Activated CD8-positive, alpha-beta memory T cell treated with anti-CD3 and anti-CD28 coated beads for 36 hours (primary cell): ENCODE measurements around the gene CENPN. TPM values are rescaled to one million over a fixed set of nuclear protein-coding genes. Genes with fewer than 3 reads are reported as not detected.

Source experiments
- CTCF ChIA-PET: fragments of 350-600 bp; sonication (Branson Sonifier 250); formaldehyde crosslinking; loops from one replicate; lab custom pipeline; 2021; ENCODE audit warnings: antibody characterized with exemption; lab: Charles Lee
- POLR2A ChIA-PET: fragments of 350-600 bp; sonication (Branson Sonifier 250); formaldehyde crosslinking; loops from one replicate; lab custom pipeline; 2021; ENCODE audit warnings: antibody characterized with exemption; lab: Charles Lee
- total RNA-seq, 2 experiments: library from RNA; stranded (reverse); gene quantifications; one replicate each; pipeline ENCODE4 v1.2.3, GENCODE V29; 2021

The CENPN gene
- total RNA-seq, 2 experiments from 2014 or later = 52.7 to 54.8 TPM

- ChIA-PET POLR2A (interaction anchor here (1.1 kb wide), 1 partner anchor 17 kb away, joined by 3 read pairs; the partner anchor contains the start of genes CENPN and CMC2), CTCF (interaction anchor here (1.3 kb wide), 1 partner anchor 16 kb away, joined by 5 read pairs; no protein-coding TSS in a partner anchor)
Measured at GRCh38 chr16:80989801-80990200, 17.2 kb upstream of the CENPN start.

GRCh38 chr16:80990577-80990976, 16.4 kb upstream of the CENPN start:
- ChIA-PET POLR2A (interaction anchor here (1.1 kb wide), 1 partner anchor 16 kb away, joined by 3 read pairs; the partner anchor contains the start of genes CENPN and CMC2), CTCF (interaction anchor here (0.6 to 1.3 kb wide), 2 partner anchors 16 to 17 kb away, joined by 3 to 5 read pairs; no protein-coding TSS in a partner anchor)

DNA sequence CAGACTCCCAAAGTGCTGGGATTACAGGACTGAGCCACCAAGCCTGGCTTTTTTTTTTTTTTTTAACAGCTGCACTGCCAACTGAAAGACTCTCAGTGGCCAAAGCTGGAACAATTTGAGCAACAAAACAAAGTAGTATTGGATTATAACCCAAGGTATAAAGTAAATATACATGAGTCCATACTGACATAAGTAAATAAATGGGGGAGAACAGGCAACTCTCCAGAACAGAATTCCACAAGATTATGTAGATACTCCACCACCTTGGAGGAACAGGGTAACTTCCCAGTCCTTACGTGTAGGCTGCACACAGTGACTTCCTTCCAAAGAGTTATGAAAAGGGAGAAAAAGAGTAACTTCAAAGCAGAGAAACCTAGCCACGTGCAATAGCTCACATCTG, 16.0 kb upstream of the CENPN start:
- POLR2A ChIA-PET = no interaction called here
- CTCF ChIA-PET = interaction anchor here (0.6 to 1.3 kb wide), 2 partner anchors 16 to 17 kb away, joined by 3 to 5 read pairs; no protein-coding TSS in a partner anchor

- ChIA-PET CTCF (interaction anchor here (1.0 kb wide), 1 partner anchor 10 kb away, joined by 3 read pairs; no protein-coding TSS in a partner anchor), POLR2A (no interaction called here)
Measured at GRCh38 chr16:80991792-80992430, 15.1 kb upstream of the CENPN start.

DNA sequence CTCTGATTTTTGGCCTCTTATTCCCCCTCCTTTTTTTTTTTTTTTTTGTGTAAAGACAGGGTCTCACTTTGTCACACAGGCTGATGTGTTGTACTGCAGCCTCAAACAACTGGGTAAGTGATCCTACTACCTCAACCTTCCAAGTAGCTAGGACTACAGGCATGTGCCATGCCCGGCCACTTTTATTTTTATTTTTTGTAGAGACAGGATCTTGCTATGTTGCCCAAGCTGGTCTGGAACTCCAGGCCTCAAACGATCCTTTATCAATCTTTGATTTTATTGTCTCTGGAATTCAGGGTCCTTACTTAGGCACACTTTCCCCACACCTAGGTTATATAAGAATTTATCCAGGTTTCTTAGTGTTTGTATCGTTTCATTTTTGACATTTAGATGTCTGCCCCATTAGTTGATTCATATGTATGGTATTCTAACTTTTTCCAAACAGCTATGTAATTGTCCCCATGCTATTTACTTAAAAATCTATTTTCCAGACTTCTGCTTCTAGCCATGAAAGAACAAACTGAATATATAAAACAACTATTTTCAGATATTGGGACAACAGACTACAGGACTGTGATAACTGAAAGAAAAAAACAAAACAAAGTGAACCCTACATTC, 14.2 kb upstream of the CENPN start:
- ChIA-PET POLR2A (no interaction called here), CTCF (interaction anchor here (1.0 kb wide), 1 partner anchor 9 kb away, joined by 3 read pairs; no protein-coding TSS in a partner anchor)

- CTCF ChIA-PET = interaction anchor here (1.0 kb wide), 1 partner anchor 9 kb away, joined by 3 read pairs; no protein-coding TSS in a partner anchor
Measured at GRCh38 chr16:80993307-80993706, 13.7 kb upstream of the CENPN start.

GRCh38 chr16:80993834-80994233, 13.2 kb upstream of the CENPN start:
- POLR2A ChIA-PET = no interaction called here
- CTCF ChIA-PET = no interaction called here

More at GRCh38 chr16:80993307-80993706, 13.7 kb upstream of the CENPN start:
- POLR2A ChIA-PET = no interaction called here

GRCh38 chr16:80994451-80994850, 12.6 kb upstream of the CENPN start:
- POLR2A ChIA-PET = no interaction called here
- CTCF ChIA-PET = no interaction called here

DNA sequence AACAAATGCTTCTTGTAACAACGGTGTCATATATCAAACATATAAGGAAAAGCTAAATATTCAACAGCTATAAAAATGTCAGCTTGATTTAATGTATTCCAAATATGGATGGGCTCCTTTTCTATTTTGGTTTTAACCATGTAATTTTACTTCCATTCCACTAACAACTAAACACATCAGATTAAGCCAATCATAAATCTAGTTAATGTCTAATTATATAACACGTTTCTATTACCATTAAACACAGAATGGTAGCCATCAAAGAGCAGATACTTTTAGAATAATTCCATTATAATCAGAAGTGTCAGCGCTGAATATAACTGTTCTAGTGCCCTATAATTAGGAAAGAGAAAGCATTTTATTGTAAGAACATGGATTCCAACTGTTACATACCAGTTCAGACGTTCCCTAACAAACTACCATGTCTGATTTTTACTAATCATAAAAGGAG, 10.3 kb upstream of the CENPN start:
- ChIA-PET CTCF (no interaction called here), POLR2A (no interaction called here)

GRCh38 chr16:80997139-80997798, 9.7 kb upstream of the CENPN start:
- ChIA-PET POLR2A (interaction anchor here (1.0 kb wide), 1 partner anchor 9 kb away, joined by 14 read pairs; the partner anchor contains the start of genes CENPN and CMC2), CTCF (interaction anchor here (1.0 kb wide), 1 partner anchor 11 kb away, joined by 3 read pairs; no protein-coding TSS in a partner anchor)

- CTCF ChIA-PET = interaction anchor here (1.0 kb wide), 1 partner anchor 10 kb away, joined by 3 read pairs; no protein-coding TSS in a partner anchor
- POLR2A ChIA-PET = interaction anchor here (1.0 kb wide), 1 partner anchor 8 kb away, joined by 14 read pairs; the partner anchor contains the start of genes CENPN and CMC2
Measured at GRCh38 chr16:80997964-80998620, 8.9 kb upstream of the CENPN start.

DNA sequence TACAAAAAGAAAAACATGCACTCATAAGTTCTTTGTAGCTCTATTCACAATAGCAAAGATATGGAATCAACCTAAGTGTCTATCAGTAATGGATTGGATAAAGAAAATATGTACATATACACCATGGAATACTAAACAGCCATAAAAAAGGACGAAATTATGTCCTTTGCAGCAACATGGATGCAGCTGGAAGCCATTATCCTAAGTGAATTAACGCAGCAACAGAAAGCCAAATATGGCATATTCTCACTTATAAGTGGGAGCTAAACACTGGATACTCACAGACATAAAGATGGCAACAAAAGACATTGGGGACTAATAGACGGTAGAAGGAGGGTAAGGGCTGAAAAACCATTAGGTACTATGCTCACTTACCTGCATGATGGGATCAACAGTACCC, 6.1 kb upstream of the CENPN start:
- POLR2A ChIA-PET = no interaction called here
- CTCF ChIA-PET = interaction anchor here (1.1 kb wide), 1 partner anchor 35 kb away, joined by 3 read pairs; the partner anchor contains the start of gene ATMIN

GRCh38 chr16:81001330-81001729, 5.7 kb upstream of the CENPN start:
- ChIA-PET POLR2A (no interaction called here), CTCF (interaction anchor here (1.1 to 1.4 kb wide), 2 partner anchors 9 to 34 kb away, joined by 3 read pairs; partner anchors contain the start of gene ATMIN)

GRCh38 chr16:81003064-81003463, 4.0 kb upstream of the CENPN start:
- ChIA-PET CTCF (interaction anchor here (1.4 to 2.8 kb wide), 2 partner anchors 10 to 32 kb away, joined by 3 to 22 read pairs; partner anchors contain the start of gene ATMIN), POLR2A (no interaction called here)

DNA sequence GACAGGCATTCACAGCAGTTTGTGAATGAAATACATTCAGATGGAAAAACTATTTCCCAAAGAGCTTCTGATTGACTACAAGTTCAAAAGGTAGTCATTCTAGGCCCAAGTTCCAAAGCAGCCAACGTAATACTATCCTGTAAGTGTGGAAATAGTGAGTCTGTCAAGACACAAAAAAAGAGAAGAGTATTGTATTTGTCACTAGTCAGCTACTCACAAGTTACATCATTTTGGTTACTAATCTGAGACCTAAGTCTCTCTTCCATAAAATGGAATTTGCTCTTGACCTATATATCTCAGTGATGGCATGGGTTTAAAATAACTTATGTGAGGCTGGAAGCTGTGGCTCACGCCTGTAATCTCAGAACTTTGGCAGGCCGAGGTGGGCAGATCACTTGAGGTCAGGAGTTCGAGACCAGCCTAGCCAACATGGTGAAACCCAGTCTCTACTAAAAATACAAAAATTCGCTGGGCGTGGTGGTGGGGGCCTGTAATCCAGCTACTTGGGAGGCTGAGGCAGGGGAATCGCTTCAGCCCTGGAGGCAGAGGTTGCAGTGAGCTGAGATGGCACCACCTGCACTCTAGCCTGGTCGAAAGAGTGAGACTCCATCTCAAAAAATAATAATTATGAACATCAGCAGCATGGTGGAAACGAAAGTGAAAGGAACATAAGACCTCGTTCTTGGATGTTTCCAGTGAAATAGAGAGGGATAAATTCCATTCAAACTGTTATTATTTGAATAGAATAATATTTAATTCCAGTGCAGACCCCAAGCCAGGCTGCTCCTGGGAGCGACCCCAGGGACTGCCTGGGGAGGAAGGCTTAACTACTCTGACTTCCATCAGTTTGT, 3.2 kb upstream of the CENPN start:
- ChIA-PET CTCF (interaction anchor here (1.3 to 2.8 kb wide), 3 partner anchors 25 to 80 kb away, joined by 3 to 22 read pairs (median 3); partner anchors contain the start of gene ATMIN), POLR2A (interaction anchor here (1.3 to 1.6 kb wide), 2 partner anchors 32 to 73 kb away, joined by 4 read pairs; partner anchors contain the start of genes ATMIN and C16orf46)

DNA sequence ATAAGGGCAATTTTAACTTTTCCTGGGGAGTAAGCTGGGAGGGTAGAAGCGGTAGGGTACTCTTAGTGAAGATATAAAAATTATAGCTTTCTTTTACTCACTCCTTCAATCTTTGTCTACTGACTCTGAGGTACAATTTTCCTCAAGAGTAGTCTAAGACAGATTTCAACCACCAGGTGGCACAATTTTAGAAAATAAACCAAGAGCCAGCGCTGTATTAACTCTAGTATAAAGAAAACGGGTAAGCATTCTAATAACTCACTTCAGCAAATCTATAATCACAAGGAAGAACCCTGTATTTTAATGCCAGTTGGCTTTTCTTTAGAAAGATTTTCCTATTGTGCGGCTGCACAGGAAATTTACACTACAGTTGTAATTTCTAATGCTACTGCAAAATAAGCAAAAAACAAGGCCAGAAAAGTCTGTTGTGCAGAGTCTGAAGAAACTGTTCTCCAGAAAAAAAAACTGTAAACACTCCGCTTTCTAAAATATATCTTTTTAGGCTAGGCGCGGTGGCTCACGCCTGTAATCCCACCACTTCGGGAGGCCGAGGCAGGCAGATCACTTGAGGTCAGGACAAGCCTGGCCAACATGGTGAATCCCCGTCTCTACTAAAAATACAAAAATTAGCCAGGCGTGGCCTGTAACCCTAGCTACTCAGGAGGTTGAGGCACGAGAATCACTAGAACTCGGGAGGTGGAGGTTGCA, 2.2 kb upstream of the CENPN start:
- CTCF ChIA-PET = interaction anchor here (1.3 to 2.8 kb wide), 3 partner anchors 26 to 81 kb away, joined by 3 to 22 read pairs (median 3); partner anchors contain the start of gene ATMIN
- POLR2A ChIA-PET = interaction anchor here (1.3 to 1.6 kb wide), 2 partner anchors 31 to 72 kb away, joined by 4 read pairs; partner anchors contain the start of genes ATMIN and C16orf46
